K562 treated with DMSO at 1 percent for 24 hours (cell line): ENCODE results near the gene TOR1AIP1. TPM values are rescaled to one million over a fixed set of nuclear protein-coding genes. Genes with fewer than 3 reads are reported as not detected.

Experiments used
- total RNA-seq: library from RNA; unstranded; fragments of 300-600 nt; gene quantifications from 2 replicates; pipeline ENCODE4 v1.2.3, GENCODE V29; 2022; ENCODE audit warnings: low read depth; ENCODE audit not compliant: insufficient read depth

The TOR1AIP1 gene, protein sequence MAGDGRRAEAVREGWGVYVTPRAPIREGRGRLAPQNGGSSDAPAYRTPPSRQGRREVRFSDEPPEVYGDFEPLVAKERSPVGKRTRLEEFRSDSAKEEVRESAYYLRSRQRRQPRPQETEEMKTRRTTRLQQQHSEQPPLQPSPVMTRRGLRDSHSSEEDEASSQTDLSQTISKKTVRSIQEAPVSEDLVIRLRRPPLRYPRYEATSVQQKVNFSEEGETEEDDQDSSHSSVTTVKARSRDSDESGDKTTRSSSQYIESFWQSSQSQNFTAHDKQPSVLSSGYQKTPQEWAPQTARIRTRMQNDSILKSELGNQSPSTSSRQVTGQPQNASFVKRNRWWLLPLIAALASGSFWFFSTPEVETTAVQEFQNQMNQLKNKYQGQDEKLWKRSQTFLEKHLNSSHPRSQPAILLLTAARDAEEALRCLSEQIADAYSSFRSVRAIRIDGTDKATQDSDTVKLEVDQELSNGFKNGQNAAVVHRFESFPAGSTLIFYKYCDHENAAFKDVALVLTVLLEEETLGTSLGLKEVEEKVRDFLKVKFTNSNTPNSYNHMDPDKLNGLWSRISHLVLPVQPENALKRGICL
- 22.8 and 25.8 TPM in 2 replicates for total RNA-seq

DNA sequence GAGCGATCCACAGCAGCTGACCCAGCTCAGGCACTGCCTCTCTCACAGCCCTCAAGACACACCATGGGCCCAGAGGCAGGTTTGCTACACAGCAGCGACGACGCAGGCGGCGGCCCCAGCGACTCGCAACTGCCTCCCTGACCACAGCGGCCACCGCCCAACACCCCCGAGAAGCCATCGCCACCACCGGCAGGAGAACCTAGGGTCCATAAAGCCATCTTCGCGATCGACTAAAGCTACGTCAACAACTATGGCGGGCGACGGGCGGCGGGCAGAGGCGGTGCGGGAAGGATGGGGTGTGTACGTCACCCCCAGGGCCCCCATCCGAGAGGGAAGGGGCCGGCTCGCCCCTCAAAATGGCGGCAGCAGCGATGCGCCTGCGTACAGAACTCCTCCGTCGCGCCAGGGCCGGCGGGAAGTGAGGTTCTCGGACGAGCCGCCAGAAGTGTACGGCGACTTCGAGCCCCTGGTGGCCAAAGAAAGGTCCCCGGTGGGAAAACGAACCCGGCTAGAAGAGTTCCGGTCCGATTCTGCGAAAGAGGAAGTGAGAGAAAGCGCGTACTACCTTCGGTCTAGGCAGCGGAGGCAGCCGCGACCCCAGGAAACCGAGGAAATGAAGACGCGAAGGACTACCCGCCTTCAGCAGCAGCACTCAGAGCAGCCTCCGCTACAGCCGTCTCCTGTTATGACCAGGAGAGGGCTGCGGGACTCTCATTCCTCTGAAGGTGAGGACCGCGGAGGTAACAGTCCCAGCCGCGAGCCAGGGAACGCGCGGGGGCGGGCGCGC lies at the start of gene TOR1AIP1:
TSS of gene TOR1AIP1 (plus strand) at position 33 of the 787 bp plus-strand sequence. CDS start at position 251, 218 bp downstream.

DNA sequence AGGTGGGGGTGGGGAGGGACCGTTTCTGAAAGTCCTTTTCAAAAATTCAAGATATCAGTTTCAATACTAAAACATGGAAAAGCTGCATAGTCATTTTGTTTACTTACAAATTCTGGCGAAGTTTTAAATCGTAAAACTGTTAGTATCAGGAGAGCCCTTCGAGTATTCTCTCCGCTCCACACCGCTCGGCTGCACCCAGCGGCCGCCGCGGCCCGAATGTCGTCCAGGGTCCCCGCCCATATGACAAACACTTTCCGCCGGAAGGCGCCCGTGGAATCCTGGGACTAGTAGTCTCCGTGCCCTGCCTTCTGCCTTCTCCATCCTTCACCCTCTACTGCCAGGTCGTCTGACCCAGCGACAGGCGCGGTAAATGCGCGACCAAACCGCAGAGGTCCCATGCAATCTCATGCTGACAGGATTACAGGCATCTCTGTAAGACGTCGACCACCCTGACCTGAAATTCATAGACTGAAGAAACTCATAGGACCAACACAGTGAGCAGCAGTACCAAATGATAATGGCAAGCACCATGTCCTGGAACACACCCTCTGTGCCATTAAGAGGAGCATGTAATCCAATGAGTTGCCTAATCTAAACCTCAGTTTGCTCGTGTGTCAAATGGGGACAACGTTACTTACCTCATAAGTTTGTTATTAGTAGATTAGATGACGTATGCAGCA lies 4.4 kb upstream of the TOR1AIP1 start, which contains the start of gene TOR1AIP2:
TSS of gene TOR1AIP2 (minus strand) at position 218 of the 680 bp plus-strand sequence. CDS start 25,138 bp downstream, outside the sequence.

DNA sequence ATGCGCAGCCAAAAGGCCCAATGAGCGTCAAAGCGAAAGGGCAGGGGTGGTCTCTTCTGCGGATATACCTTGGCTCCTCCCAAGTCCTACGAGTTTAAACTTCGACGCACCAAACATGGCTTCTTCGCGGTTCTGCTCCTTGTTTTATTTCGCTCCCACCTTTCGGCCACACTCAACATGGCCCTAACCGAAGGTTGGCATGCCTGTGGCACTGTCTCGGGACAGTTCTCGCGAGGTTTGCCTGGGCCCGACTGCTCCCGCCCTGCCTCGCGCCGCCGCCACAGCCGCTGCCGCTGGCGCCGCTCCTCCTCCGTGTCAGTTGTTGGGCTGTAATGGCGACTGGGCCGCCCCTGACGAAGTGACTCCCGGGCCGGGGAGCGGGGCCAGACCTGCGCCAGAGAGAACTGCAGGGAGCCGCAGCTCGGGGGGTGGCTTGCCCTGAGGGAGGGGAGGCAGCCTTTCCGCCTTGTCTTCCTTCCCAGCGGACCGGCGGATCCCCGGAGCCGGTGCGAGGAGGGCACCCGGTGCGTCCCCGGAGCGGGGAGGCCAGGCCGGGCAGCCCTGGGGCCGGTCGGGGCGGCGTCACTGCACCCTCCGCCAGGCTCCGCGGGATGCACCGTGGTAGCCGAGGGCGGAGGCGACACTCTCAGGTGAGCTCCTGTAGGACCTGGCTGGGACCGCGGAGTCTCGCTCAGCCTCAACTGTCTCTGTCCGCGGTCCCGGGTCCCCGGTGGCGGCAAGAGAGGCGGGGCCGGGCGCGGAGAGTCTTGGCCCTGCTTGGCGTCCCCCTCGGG lies 72.6 kb downstream of the TOR1AIP1 start, which contains the start of gene CEP350:
TSS of gene CEP350 (plus strand) at position 318 of the 794 bp plus-strand sequence. CDS start 31,372 bp downstream, outside the sequence.

Other genes with a start within 250 kb of the TOR1AIP1 start
- gene FAM163A, start 139.0 kb upstream of the TOR1AIP1 start, total RNA-seq = not detected in 2 replicates
- gene TOR1AIP2, start 4.5 kb upstream of the TOR1AIP1 start, total RNA-seq = 13.7 and 17.9 TPM in 2 replicates
- gene CEP350, start 72.5 kb downstream of the TOR1AIP1 start, total RNA-seq = 26.9 and 33.2 TPM in 2 replicates